Endothelial cell of umbilical vein (primary cell): ENCODE measurements around the gene SKIC3.

Experiments
- FOS ChIP-seq: IDR thresholded peaks from 2 replicates; pipeline ENCODE4 v1.6.1; 2011; ENCODE audit warnings: mild to moderate bottlenecking, low read length, moderate library complexity, borderline replicate concordance; ENCODE audit not compliant: insufficient read depth
- POLR2A ChIP-seq: IDR thresholded peaks from 2 replicates; pipeline ENCODE4 v1.6.1; 2012; ENCODE audit warnings: low read depth, mild to moderate bottlenecking, control low read depth, low read length
- POLR2AphosphoS5 ChIP-seq: IDR thresholded peaks from 2 replicates; pipeline ENCODE4 v1.6.1; 2012; ENCODE audit warnings: low read depth, mild to moderate bottlenecking, control low read depth, low read length, moderate library complexity; ENCODE audit not compliant: insufficient read depth
- TF ChIP-seq, protein P1 (sequence below), 2 donors: IDR thresholded peaks; 1 replicate in 1 of 2; 2 replicates in 1 of 2; pipeline ENCODE4 v1.5.1; 2011; ENCODE audit warnings: low read length in 2 of 2, mild to moderate bottlenecking in 2 of 2, moderate library complexity in 2 of 2, control low read depth in 1 of 2, inconsistent platforms in 1 of 2, low read depth in 1 of 2; ENCODE audit not compliant: insufficient read depth in 1 of 2; ENCODE audit errors: extremely low read depth in 1 of 2

DNA sequence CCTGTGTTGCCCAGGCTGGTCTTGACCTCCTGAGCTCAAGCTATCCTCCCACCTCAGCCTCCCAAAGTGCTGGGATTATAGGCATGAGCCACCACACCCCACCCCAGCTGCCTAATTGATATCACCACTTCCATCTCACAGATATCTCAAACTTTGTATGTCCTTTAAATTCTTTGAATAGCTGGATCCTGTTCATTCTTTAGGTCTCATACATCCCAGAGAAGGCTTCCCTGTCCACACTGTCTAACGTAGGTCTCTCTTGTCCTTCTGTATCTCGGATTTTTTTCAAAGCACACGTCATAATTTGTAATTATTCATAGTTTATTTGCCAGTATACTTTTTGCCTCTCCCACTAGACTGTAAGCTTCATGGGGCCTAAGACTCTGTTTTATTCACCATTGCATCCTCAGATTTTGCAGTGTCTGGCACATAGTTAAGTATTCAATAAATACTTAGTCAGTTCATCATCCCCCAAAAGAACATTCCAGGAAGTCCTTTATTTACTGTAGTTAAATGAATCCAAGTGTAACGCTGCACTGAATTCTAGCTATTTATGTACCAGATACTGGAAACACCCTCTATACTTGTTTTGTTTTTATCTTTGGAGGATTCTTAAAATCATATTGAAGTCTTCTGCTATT lies 10.6 kb upstream of the SKIC3 start:
- TF ChIP-seq POLR2AphosphoS5 (no peak), FOS (no peak), POLR2A (no peak)
- TF ChIP-seq, protein P1, sequence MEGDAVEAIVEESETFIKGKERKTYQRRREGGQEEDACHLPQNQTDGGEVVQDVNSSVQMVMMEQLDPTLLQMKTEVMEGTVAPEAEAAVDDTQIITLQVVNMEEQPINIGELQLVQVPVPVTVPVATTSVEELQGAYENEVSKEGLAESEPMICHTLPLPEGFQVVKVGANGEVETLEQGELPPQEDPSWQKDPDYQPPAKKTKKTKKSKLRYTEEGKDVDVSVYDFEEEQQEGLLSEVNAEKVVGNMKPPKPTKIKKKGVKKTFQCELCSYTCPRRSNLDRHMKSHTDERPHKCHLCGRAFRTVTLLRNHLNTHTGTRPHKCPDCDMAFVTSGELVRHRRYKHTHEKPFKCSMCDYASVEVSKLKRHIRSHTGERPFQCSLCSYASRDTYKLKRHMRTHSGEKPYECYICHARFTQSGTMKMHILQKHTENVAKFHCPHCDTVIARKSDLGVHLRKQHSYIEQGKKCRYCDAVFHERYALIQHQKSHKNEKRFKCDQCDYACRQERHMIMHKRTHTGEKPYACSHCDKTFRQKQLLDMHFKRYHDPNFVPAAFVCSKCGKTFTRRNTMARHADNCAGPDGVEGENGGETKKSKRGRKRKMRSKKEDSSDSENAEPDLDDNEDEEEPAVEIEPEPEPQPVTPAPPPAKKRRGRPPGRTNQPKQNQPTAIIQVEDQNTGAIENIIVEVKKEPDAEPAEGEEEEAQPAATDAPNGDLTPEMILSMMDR (IDR thresholded peaks at IDR 0.05; ENCODE audit: extremely low read depth in 1 of 2, insufficient read depth in 1 of 2, low read depth in 1 of 2, low read length in 2 of 2), result no peak
